Measurements from ENCODE around the gene ADAMTS20. TPM values are rescaled to one million over a fixed set of nuclear protein-coding genes. Genes with fewer than 3 reads are reported as not detected.

Gene ADAMTS20
- total and polyA plus RNA-seq, 8 donors, result 0.08 to 0.24 (median 0.16) TPM; not detected in 2

- H3K4me1 ChIP-seq, result no peaks in the 10 kb centered on the region
- H3K9me3 ChIP-seq, result no peaks in the 10 kb centered on the region
- TF ChIP-seq CTCF (IDR thresholded peaks at IDR 0.05), result no peak
- no peak for ATAC-seq
- no peak overlapping the region for H3K4me3 ChIP-seq
- no peaks in the 10 kb centered on the region for H3K27me3 ChIP-seq
- DNase-seq, result no peak
- H3K36me3 ChIP-seq, result no peaks in the 10 kb centered on the region
- H3K27ac ChIP-seq, result no peak overlapping the region
- intact Hi-C loops (cut with DNase I), result no loop called here
Observed at GRCh38 chr12:43402436-43402835, 149.6 kb downstream of the ADAMTS20 start.

- no peak for TF ChIP-seq CTCF (IDR thresholded peaks at IDR 0.05)
- Histone ChIP-seq H3K27me3 (no peaks in the 10 kb centered on the region), H3K4me1 (no peaks in the 10 kb centered on the region), H3K9me3 (no peaks in the 10 kb centered on the region), H3K27ac (no peak overlapping the region), H3K4me3 (no peak overlapping the region), H3K36me3 (no peaks in the 10 kb centered on the region)
- DNase-seq (no peak), ATAC-seq (no peak)
- intact Hi-C loops (cut with DNase I), result no loop called here
Observed at GRCh38 chr12:43401096-43401495, 150.9 kb downstream of the ADAMTS20 start.

- DNase-seq, result no peak
Observed at GRCh38 chr12:43396671-43397070, 155.3 kb downstream of the ADAMTS20 start.

GRCh38 chr12:43392116-43392515, 159.9 kb downstream of the ADAMTS20 start:
- Histone ChIP-seq H3K4me3 (no peak overlapping the region), H3K27ac (no peak overlapping the region), H3K9me3 (peaks cover 0 to 16% of the 10 kb centered on the region in 2 donors), H3K36me3 (no peaks in the 10 kb centered on the region), H3K4me1 (no peaks in the 10 kb centered on the region), H3K27me3 (no peaks in the 10 kb centered on the region)
- intact Hi-C loops (cut with DNase I), result no loop called here
- no peak for TF ChIP-seq CTCF (IDR thresholded peaks at IDR 0.05)
- no peak for DNase-seq
- ATAC-seq, result no peak

More at GRCh38 chr12:43396671-43397070, 155.3 kb downstream of the ADAMTS20 start:
- H3K36me3 ChIP-seq, result no peaks in the 10 kb centered on the region
- intact Hi-C loops (cut with DNase I), result no loop called here
- TF ChIP-seq CTCF (IDR thresholded peaks at IDR 0.05), result no peak
- no peak overlapping the region for H3K27ac ChIP-seq
- no peaks in the 10 kb centered on the region for H3K27me3 ChIP-seq
- no peaks in the 10 kb centered on the region for H3K4me1 ChIP-seq
- peaks cover 0 to 2% of the 10 kb centered on the region in 2 donors for H3K9me3 ChIP-seq
- H3K4me3 ChIP-seq, result no peak overlapping the region
- no peak for ATAC-seq

- no peaks in the 10 kb centered on the region for H3K27me3 ChIP-seq
- H3K4me3 ChIP-seq, result no peak overlapping the region
- peaks cover 0 to 33% of the 10 kb centered on the region in 2 donors for H3K9me3 ChIP-seq
- DNase-seq (no peak), ATAC-seq (no peak)
- intact Hi-C loops (cut with DNase I), result no loop called here
- H3K36me3 ChIP-seq, result no peaks in the 10 kb centered on the region
- TF ChIP-seq CTCF (IDR thresholded peaks at IDR 0.05), result no peak
- H3K27ac ChIP-seq, result no peak overlapping the region
- no peaks in the 10 kb centered on the region for H3K4me1 ChIP-seq
Observed at GRCh38 chr12:43381879-43382278, 170.1 kb downstream of the ADAMTS20 start.

Measured in left lung (tissue), 10 donors.